Activated CD4-positive, alpha-beta T cell treated with anti-CD3 and anti-CD28 coated beads for 36 hours (primary cell): ENCODE results near the gene RFX1. TPM values are rescaled to one million over a fixed set of nuclear protein-coding genes. Genes with fewer than 3 reads are reported as not detected.
"Not testable (repeated sequence)": the region's sequence is repeated elsewhere in the genome, so short reads cannot be mapped to it uniquely, and the experiment has no call there.

Experiments
- ATAC-seq: fragments of 200-7000 bp; cut with Tn5 transposase; one replicate; pipeline ENCODE4 v1.10.0; 2021; ENCODE audit warnings: mild to moderate bottlenecking, moderate library complexity
- CTCF ChIA-PET: fragments of 350-600 bp; sonication (Branson Sonifier 250); formaldehyde crosslinking; loops from one replicate; lab custom pipeline; 2021; ENCODE audit warnings: antibody characterized with exemption; lab: Charles Lee
- POLR2A ChIA-PET: fragments of 350-600 bp; sonication (Branson Sonifier 250); formaldehyde crosslinking; loops from one replicate; lab custom pipeline; 2021; ENCODE audit warnings: antibody characterized with exemption, inconsistent platforms; lab: Charles Lee
- DNase-seq: peaks from one replicate; pipeline ENCODE4 v3.0.0-alpha.2; 2020
- H3K27ac Mint-ChIP-seq: one replicate; pipeline ENCODE4 v1.8.0; 2021; ENCODE audit warnings: mixed read lengths
- H3K27me3 Mint-ChIP-seq: one replicate; pipeline ENCODE4 v1.8.0; 2021; ENCODE audit warnings: mixed read lengths
- H3K36me3 Mint-ChIP-seq: one replicate; pipeline ENCODE4 v1.8.0; 2021; ENCODE audit warnings: low read depth, mixed read lengths
- H3K4me1 Mint-ChIP-seq: one replicate; pipeline ENCODE4 v1.8.0; 2021; ENCODE audit warnings: mixed read lengths
- H3K4me3 Mint-ChIP-seq: one replicate; pipeline ENCODE4 v1.8.0; 2021; ENCODE audit warnings: mild to moderate bottlenecking, moderate library complexity, mixed read lengths
- H3K9me3 Mint-ChIP-seq: one replicate; pipeline ENCODE4 v1.8.0; 2021; ENCODE audit warnings: low read depth, mixed read lengths
- intact Hi-C, 2 experiments: fragments of 100-400 bp; cut with DNase I in 1 of 2; cut with micrococcal nuclease in 1 of 2; formaldehyde crosslinking; loops; one replicate each; pipeline versions ENCODE4 v1.14.2 to v1.15.1; 2022 to 2024; cut with DNase I, micrococcal nuclease
- total RNA-seq, 2 experiments: library from RNA; stranded (reverse); gene quantifications; one replicate each; pipeline ENCODE4 v1.2.3, GENCODE V29; 2021

Gene RFX1
- 10 to 100 TPM; 14.2 to 15.3 TPM for total RNA-seq

DNA sequence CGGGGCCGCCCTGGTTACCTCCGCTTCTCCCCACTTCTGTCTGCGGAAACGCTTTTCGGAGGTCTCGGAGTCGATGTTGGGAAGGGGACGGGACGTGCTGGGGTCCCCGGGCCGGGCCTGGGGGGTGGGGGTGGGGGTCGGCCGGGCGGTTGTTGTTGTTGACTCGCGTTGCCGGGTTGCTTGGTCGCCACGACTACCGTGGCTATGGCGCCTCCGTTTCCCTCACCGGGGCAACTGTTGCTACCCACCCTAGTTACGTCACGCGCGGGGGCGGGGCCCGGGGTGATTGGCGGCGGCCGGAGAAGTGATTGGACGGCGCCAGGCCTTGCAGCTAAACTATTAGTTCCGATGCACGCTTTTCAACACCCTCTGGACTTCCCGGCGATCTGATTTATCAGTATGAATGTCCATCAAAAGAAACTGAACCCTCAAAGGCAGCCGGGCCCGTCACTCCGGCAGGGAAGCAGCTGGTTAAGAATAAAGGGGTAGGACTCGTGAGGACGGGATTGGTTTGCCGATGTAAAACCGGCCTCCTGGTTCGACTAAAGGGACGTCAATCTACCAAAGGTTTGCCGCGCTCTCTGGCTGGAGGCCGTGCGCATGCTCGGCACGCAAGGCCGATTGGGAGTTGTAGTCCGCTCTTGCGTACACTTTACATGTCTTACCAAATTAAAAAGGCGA is at the start of gene RFX1:
RFX1 (minus strand) TSS at position 236 of the 681 bp plus-strand sequence. CDS start 12,477 bp downstream, outside the sequence.
- ChIA-PET POLR2A (interaction anchor here (0.5 to 1.3 kb wide), 7 partner anchors 17 to 1067 kb away, joined by 3 to 8 read pairs (median 5); partner anchors contain the start of genes DCAF15 and IL27RA), CTCF (interaction anchor here (0.9 to 1.1 kb wide), 3 partner anchors 16 to 126 kb away, joined by 3 to 4 read pairs (median 3); no protein-coding TSS in a partner anchor)
- Mint-ChIP-seq H3K4me3 (peak within 1 kb of the TSS; percentile 94), H3K27ac (peak within 1 kb of the TSS; percentile 98), H3K9me3 (no peaks in the 10 kb centered on the region), H3K36me3 (no peaks in the 10 kb centered on the region), H3K4me1 (peaks cover 40% of the 10 kb centered on the region), H3K27me3 (no peaks in the 10 kb centered on the region)
- intact Hi-C loops = loop anchor here (1.0 to 10.0 kb wide), 24 partner anchors 20 to 1215 kb away; partner anchors contain the start of genes DCAF15 (in 2 of the 2), ADGRE5 (in 1 of the 2), ASF1B (in 1 of the 2) and BRME1 (in 1 of the 2)
- DNase-seq = peak; percentile 100
- peak; percentile 84 for ATAC-seq

DNA sequence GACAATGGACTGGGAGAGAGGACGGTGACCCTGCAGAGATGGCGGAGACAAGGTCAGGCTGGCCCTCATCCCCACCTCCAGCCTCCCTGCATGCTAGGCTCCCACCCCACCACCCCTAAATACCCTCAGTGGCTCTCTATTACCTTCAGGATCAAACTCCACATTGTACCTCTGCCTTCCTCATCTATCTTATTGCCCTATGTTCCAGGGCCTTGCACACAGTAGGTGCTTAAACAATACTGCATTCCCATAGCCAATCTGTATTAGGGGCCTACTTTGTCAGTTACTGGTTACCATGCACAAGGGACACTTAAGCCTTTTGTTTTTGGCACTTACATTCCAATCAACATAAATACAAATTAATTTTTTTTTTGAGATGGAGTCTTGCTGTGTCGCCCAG is 49.3 kb upstream of the RFX1 start:
- ChIA-PET CTCF (interaction anchor here (2.8 kb wide), 1 partner anchor 23 kb away, joined by 6 read pairs; the partner anchor contains the start of gene IL27RA), POLR2A (interaction anchor here (0.6 kb wide), 1 partner anchor 131 kb away, joined by 3 read pairs; no protein-coding TSS in a partner anchor)
- Mint-ChIP-seq H3K27ac (no peak overlapping the region), H3K4me1 (peaks cover 16% of the 10 kb centered on the region), H3K36me3 (peaks cover 24% of the 10 kb centered on the region), H3K9me3 (peaks cover 4% of the 10 kb centered on the region), H3K27me3 (peaks cover 25% of the 10 kb centered on the region), H3K4me3 (no peak overlapping the region)
- intact Hi-C loops = loop anchor here in 1 of 2 experiments (5.0 kb wide), 1 partner anchor 173 kb away; no protein-coding TSS in a partner anchor
- no peak for ATAC-seq
- no peak for DNase-seq

GRCh38 chr19:14054721-14055120 is 48.6 kb upstream of the RFX1 start:
- intact Hi-C loops = loop anchor here in 1 of 2 experiments (5.0 kb wide), 1 partner anchor 172 kb away; no protein-coding TSS in a partner anchor
- H3K9me3 Mint-ChIP-seq = peaks cover 4% of the 10 kb centered on the region
- H3K27me3 Mint-ChIP-seq = peaks cover 19% of the 10 kb centered on the region
- peaks cover 16% of the 10 kb centered on the region for H3K4me1 Mint-ChIP-seq
- CTCF ChIA-PET = no interaction called here
- no peak overlapping the region for H3K27ac Mint-ChIP-seq
- no peak for ATAC-seq
- peaks cover 30% of the 10 kb centered on the region for H3K36me3 Mint-ChIP-seq
- POLR2A ChIA-PET = no interaction called here
- H3K4me3 Mint-ChIP-seq = no peak overlapping the region
- DNase-seq = no peak

DNA sequence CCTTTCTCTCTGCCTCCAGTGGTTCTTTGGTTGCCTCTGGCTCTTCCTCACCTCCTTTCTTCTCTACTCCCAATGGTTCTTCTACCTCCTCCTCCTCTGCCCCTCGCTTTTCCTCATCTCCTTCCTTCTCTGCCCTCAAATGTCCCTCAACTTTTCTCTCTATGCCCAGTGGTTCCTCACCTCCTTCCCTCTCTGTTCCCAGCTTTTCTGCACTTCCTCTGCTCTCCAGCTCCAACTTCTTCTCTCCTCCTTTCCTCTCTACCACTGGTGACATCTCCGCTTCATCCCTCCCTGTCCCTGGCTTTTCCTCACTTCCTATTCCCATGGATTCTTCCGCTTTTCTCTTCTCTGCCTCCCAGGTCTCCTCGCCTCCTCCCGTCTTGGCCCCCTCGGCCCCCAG is 48.0 kb upstream of the RFX1 start:
- DNase-seq (no peak), ATAC-seq (no peak)
- Mint-ChIP-seq H3K9me3 (peaks cover 4% of the 10 kb centered on the region), H3K27me3 (peaks cover 17% of the 10 kb centered on the region), H3K4me1 (peaks cover 16% of the 10 kb centered on the region), H3K27ac (no peak overlapping the region), H3K36me3 (peaks cover 31% of the 10 kb centered on the region), H3K4me3 (no peak overlapping the region)
- ChIA-PET CTCF (no interaction called here), POLR2A (no interaction called here)
- intact Hi-C loops = no loop called here

- Mint-ChIP-seq H3K36me3 (peaks cover 37% of the 10 kb centered on the region), H3K27ac (no peak overlapping the region), H3K4me1 (peaks cover 10% of the 10 kb centered on the region), H3K4me3 (no peak overlapping the region), H3K9me3 (peaks cover 4% of the 10 kb centered on the region), H3K27me3 (peaks cover 11% of the 10 kb centered on the region)
- ChIA-PET POLR2A (no interaction called here), CTCF (interaction anchor here (0.6 to 1.4 kb wide), 4 partner anchors 11 to 172 kb away, joined by 3 to 6 read pairs (median 3); no protein-coding TSS in a partner anchor)
- no peak for DNase-seq
- ATAC-seq = no peak
- intact Hi-C loops = no loop called here
These were observed 47.4 kb upstream of the RFX1 start for GRCh38 chr19:14053500-14053899.

GRCh38 chr19:14053032-14053431 is 46.9 kb upstream of the RFX1 start:
- DNase-seq = no peak
- Mint-ChIP-seq H3K27me3 (peaks cover 6% of the 10 kb centered on the region), H3K27ac (no peak overlapping the region), H3K4me1 (peaks cover 9% of the 10 kb centered on the region), H3K4me3 (no peak overlapping the region), H3K9me3 (peaks cover 4% of the 10 kb centered on the region), H3K36me3 (peaks cover 41% of the 10 kb centered on the region)
- intact Hi-C loops = no loop called here
- ChIA-PET POLR2A (no interaction called here), CTCF (interaction anchor here (0.6 to 1.4 kb wide), 5 partner anchors 8 to 171 kb away, joined by 3 to 6 read pairs (median 3); no protein-coding TSS in a partner anchor)
- ATAC-seq = no peak

DNA sequence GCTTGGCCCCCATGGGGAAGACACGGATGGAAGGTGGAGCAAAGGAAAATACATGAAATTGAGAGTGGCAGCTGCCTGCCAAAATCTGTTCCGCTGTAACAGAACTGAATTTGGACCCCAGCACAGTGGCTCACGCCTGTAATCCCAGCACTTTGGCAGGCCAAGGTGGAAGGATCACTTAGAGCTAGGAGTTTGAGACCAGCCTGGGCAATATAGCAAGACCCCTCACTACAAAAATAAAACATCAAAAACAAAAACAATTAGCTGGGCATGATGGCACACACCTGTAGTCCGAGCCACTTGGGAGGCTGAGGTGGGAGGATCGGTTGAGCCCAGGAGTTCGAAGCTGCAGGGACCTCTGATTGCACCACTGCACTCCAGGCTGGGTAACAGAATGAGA is 46.4 kb upstream of the RFX1 start:
- ATAC-seq (no peak), DNase-seq (no peak)
- Mint-ChIP-seq H3K4me1 (peaks cover 4% of the 10 kb centered on the region), H3K4me3 (no peak overlapping the region), H3K27me3 (peaks cover 4% of the 10 kb centered on the region), H3K27ac (no peak overlapping the region), H3K9me3 (peaks cover 4% of the 10 kb centered on the region), H3K36me3 (peaks cover 41% of the 10 kb centered on the region)
- CTCF ChIA-PET = interaction anchor here (0.5 to 1.4 kb wide), 6 partner anchors 9 to 171 kb away, joined by 3 to 6 read pairs (median 3); partner anchors contain the start of gene DCAF15
- POLR2A ChIA-PET = no interaction called here
- intact Hi-C loops = no loop called here

GRCh38 chr19:14051980-14052379 is 45.9 kb upstream of the RFX1 start:
- peaks cover 4% of the 10 kb centered on the region for H3K9me3 Mint-ChIP-seq
- intact Hi-C loops = no loop called here
- peaks cover 4% of the 10 kb centered on the region for H3K4me1 Mint-ChIP-seq
- ChIA-PET POLR2A (no interaction called here), CTCF (interaction anchor here (0.6 to 1.4 kb wide), 4 partner anchors 9 to 100 kb away, joined by 3 to 6 read pairs (median 4); partner anchors contain the start of gene DCAF15)
- peaks cover 3% of the 10 kb centered on the region for H3K27me3 Mint-ChIP-seq
- peaks cover 43% of the 10 kb centered on the region for H3K36me3 Mint-ChIP-seq
- no peak for DNase-seq
- H3K4me3 Mint-ChIP-seq = no peak overlapping the region
- no peak overlapping the region for H3K27ac Mint-ChIP-seq
- no peak for ATAC-seq

DNA sequence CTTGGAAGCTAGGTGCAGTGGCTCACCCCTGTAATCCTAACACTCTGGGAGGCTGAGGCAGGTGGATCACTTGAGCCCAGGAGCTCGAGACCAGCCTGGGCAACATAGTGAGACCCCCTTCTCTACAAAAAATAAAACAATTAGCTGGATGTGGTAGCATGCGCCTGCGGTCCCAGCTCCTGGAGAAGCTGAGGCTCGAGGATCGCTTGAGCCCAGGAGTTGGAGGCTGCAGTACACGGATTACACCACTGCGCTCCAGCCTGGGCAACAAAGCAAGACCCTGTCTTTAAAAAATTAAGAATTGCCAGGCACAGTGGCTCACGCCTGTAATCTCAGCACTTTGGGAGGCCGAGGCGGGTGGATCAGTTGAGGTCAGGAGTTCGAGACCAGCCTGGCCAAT is 44.8 kb upstream of the RFX1 start:
- H3K27me3 Mint-ChIP-seq, H3K4me3 Mint-ChIP-seq, intact Hi-C loops, POLR2A ChIA-PET, ATAC-seq, H3K27ac Mint-ChIP-seq, H3K9me3 Mint-ChIP-seq, H3K4me1 Mint-ChIP-seq, DNase-seq: not testable (repeated sequence)
- H3K36me3 Mint-ChIP-seq = peaks cover 51% of the 10 kb centered on the region
- CTCF ChIA-PET = interaction anchor here (0.7 to 1.3 kb wide), 4 partner anchors 8 to 169 kb away, joined by 3 to 8 read pairs (median 4); partner anchors contain the start of gene MISP3

DNA sequence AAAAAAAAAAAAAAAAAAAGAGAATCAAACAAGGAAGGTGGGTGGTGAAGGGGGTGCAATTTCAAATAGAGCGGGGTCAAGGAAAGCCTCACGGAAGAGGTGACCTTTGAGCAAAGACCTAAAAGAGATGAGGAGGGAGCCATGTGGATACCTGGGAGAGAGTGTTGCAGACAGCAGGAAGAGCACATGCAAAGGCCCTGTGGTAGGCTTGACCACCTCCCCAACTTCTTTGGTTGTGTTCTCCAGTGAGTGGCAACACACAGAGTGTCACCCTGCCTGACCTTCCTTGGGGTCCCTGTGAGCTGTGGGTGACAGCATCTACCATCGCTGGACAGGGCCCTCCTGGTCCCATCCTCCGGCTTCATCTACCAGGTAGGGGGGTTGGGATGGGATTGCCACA is 44.4 kb upstream of the RFX1 start:
- Mint-ChIP-seq H3K27ac (no peak overlapping the region), H3K36me3 (peaks cover 53% of the 10 kb centered on the region), H3K27me3 (no peaks in the 10 kb centered on the region), H3K9me3 (peaks cover 4% of the 10 kb centered on the region), H3K4me3 (no peak overlapping the region), H3K4me1 (peaks cover 4% of the 10 kb centered on the region)
- no peak for DNase-seq
- POLR2A ChIA-PET = no interaction called here
- CTCF ChIA-PET = interaction anchor here (0.9 to 1.3 kb wide), 3 partner anchors 9 to 27 kb away, joined by 3 to 8 read pairs (median 5); partner anchors contain the start of gene MISP3
- no peak for ATAC-seq
- intact Hi-C loops = no loop called here

GRCh38 chr19:14048443-14049153 is 42.5 kb upstream of the RFX1 start:
- peak overlapping the region; percentile 25 for H3K27ac Mint-ChIP-seq
- no peaks in the 10 kb centered on the region for H3K27me3 Mint-ChIP-seq
- ChIA-PET CTCF (interaction anchor here (0.6 to 3.3 kb wide), 30 partner anchors 10 to 216 kb away, joined by 3 to 35 read pairs (median 4); partner anchors contain the start of genes IL27RA and MISP3), POLR2A (interaction anchor here (0.6 kb wide), 1 partner anchor 254 kb away, joined by 3 read pairs; the partner anchor contains the start of gene ZSWIM4)
- H3K4me3 Mint-ChIP-seq = no peak overlapping the region
- peak; percentile 87 for DNase-seq
- H3K36me3 Mint-ChIP-seq = peaks cover 53% of the 10 kb centered on the region
- peaks cover 4% of the 10 kb centered on the region for H3K9me3 Mint-ChIP-seq
- intact Hi-C loops = loop anchor here (1.0 to 5.0 kb wide), 2 partner anchors 96 to 168 kb away; partner anchors contain the start of gene DCAF15 (in 1 of the 2)
- peaks cover 4% of the 10 kb centered on the region for H3K4me1 Mint-ChIP-seq
- ATAC-seq = peak; percentile 87
